HCT116 (cell line): ENCODE results near the gene EPGN. TPM values are rescaled to one million over a fixed set of nuclear protein-coding genes. Genes with fewer than 3 reads are reported as not detected.

Experiments
- ATAC-seq: fragments of 200-7000 bp; cut with Tn5 transposase; 2 replicates; pipeline ENCODE4 v1.9.1; 2020; ENCODE audit warnings: mild to moderate bottlenecking, moderate library complexity
- BruUV-seq: library from RNA; stranded (reverse); fragments of 400-500 nt; replicated peaks from 2 replicates; lab custom pipeline; 2021; lab: Mats Ljungman, UMichigan
- CTCF ChIA-PET: fragments of 300-600 bp; sonication (Branson Sonifier 250); formaldehyde crosslinking; loops from one replicate; lab custom pipeline; 2021; ENCODE audit warnings: antibody characterized with exemption; lab: Charles Lee
- POLR2A ChIA-PET: fragments of 300-600, 350-600 bp; sonication (Branson Sonifier 250); formaldehyde crosslinking; loops from one replicate; lab custom pipeline; 2021; ENCODE audit warnings: antibody characterized with exemption; lab: Charles Lee
- RAD21 ChIA-PET, 2 experiments: fragments of 300-600 bp; sonication (Branson Sonifier 250); formaldehyde crosslinking; loops; one replicate each; lab custom pipeline; 2023; ENCODE audit warnings: low total read pairs in 2 of 2; ENCODE audit not compliant: uncharacterized antibody in 2 of 2, unreplicated experiment in 2 of 2, low non-redundant PET in 1 of 2; lab: Charles Lee
- DNase-seq: peaks from one replicate; pipeline ENCODE4 v3.0.0-alpha.2; 2010; ENCODE audit warnings: low read depth, low spot score
- H2AFZ ChIP-seq: fragments of 200-600 bp; shearing (Covaris generic), sonication (generic); 2 replicates; pipeline ENCODE4 v1.6.1; 2017; ENCODE audit warnings: low read depth, mixed run types, mixed read lengths, antibody characterized with exemption, low read length; ENCODE audit not compliant: poor library complexity, severe bottlenecking
- H3K27ac ChIP-seq: 2 replicates; pipeline ENCODE4 v1.5.1; 2012; ENCODE audit warnings: low read depth, low read length
- H3K27me3 ChIP-seq: fragments of 200-600 bp; sonication (generic); 2 replicates; pipeline ENCODE4 v1.6.1; 2016; ENCODE audit warnings: mixed run types, low read length, mixed read lengths; ENCODE audit not compliant: insufficient read depth
- H3K36me3 ChIP-seq, 2 experiments: fragments of 200-500 bp in 1 of 2; fragments of 200-600 bp in 1 of 2; sonication (Bioruptor generic) in 1 of 2; sonication (generic) in 1 of 2; 2 replicates each; pipeline versions ENCODE4 v1.5.1 to v1.6.1; 2014 to 2016; ENCODE audit warnings: low read length in 2 of 2, inconsistent platforms in 1 of 2, mixed read lengths in 1 of 2, mixed run types in 1 of 2; ENCODE audit not compliant: insufficient read depth in 2 of 2, control insufficient read depth in 1 of 2
- H3K4me1 ChIP-seq, 2 experiments: fragments of 200-600 bp in 1 of 2; sonication (generic) in 1 of 2; 2 replicates each; pipeline versions ENCODE4 v1.5.1 to v1.6.1; 2012 to 2017; ENCODE audit warnings: low read length in 2 of 2, inconsistent platforms in 1 of 2, mild to moderate bottlenecking in 1 of 2, mixed read lengths in 1 of 2, mixed run types in 1 of 2, moderate library complexity in 1 of 2; ENCODE audit not compliant: insufficient read depth in 2 of 2, control insufficient read depth in 1 of 2
- H3K4me2 ChIP-seq: fragments of 200-600 bp; sonication (generic); 2 replicates; pipeline ENCODE4 v1.6.1; 2017; ENCODE audit warnings: mixed run types, low read length, mixed read lengths
- H3K4me3 ChIP-seq, 2 experiments: fragments of 200-600 bp in 1 of 2; sonication (generic) in 1 of 2; replicated peaks in 1 of 2; 2 replicates each; pipeline ENCODE4 v1.5.1; 2011 to 2016; ENCODE audit warnings: low read length in 2 of 2, control low read depth in 1 of 2, low read depth in 1 of 2, mild to moderate bottlenecking in 1 of 2, mixed read lengths in 1 of 2, mixed run types in 1 of 2
- H3K79me2 ChIP-seq: fragments of 200-600 bp; sonication (generic); 2 replicates; pipeline ENCODE4 v1.6.1; 2017; ENCODE audit warnings: mild to moderate bottlenecking, mixed run types, low read length, moderate library complexity, mixed read lengths; ENCODE audit not compliant: insufficient read depth
- H3K9ac ChIP-seq: fragments of 200-600 bp; sonication (generic); 2 replicates; pipeline ENCODE4 v1.6.1; 2016; ENCODE audit warnings: low read length, mixed read lengths
- H3K9me2 ChIP-seq: fragments of 200-600 bp; sonication (generic), shearing (Covaris generic); 2 replicates; pipeline ENCODE4 v1.6.1; 2017; ENCODE audit warnings: mixed run types, mild to moderate bottlenecking, moderate library complexity; ENCODE audit not compliant: insufficient read depth
- H3K9me3 ChIP-seq, 2 experiments: fragments of 200-500 bp in 1 of 2; fragments of 200-600 bp in 1 of 2; sonication (Bioruptor generic) in 1 of 2; sonication (generic) in 1 of 2; 2 replicates each; pipeline ENCODE4 v1.6.1; 2014 to 2017; ENCODE audit warnings: low read length in 2 of 2, mixed read lengths in 2 of 2, inconsistent platforms in 1 of 2, low read depth in 1 of 2, mild to moderate bottlenecking in 1 of 2, mixed run types in 1 of 2, moderate library complexity in 1 of 2; ENCODE audit not compliant: control insufficient read depth in 1 of 2, insufficient read depth in 1 of 2
- H4K20me1 ChIP-seq: fragments of 200-600 bp; sonication (generic), shearing (Covaris generic); 2 replicates; pipeline ENCODE4 v1.6.1; 2017; ENCODE audit warnings: mixed run types, mild to moderate bottlenecking, moderate library complexity; ENCODE audit not compliant: insufficient read depth
- CBX3 ChIP-seq: IDR thresholded peaks from 2 replicates; pipeline ENCODE4 v1.6.1; 2012; ENCODE audit warnings: low read depth
- EGR1 ChIP-seq: IDR thresholded peaks from 2 replicates; pipeline ENCODE4 v1.6.1; 2012; ENCODE audit warnings: low read depth
- EZH2phosphoT487 ChIP-seq: fragments of 200-600 bp; IDR thresholded peaks from 2 replicates; pipeline ENCODE4 v1.6.1; 2018; ENCODE audit warnings: antibody characterized with exemption, borderline replicate concordance
- FOSL1 ChIP-seq: IDR thresholded peaks from 2 replicates; pipeline ENCODE4 v1.6.1; 2012; ENCODE audit warnings: low read depth
- JUND ChIP-seq: IDR thresholded peaks from 2 replicates; pipeline ENCODE4 v1.6.1; 2012
- POLR2A ChIP-seq: IDR thresholded peaks from 2 replicates; pipeline ENCODE4 v1.7.0; 2011; ENCODE audit warnings: borderline replicate concordance; ENCODE audit not compliant: insufficient read depth, insufficient read length; ENCODE audit errors: extremely low read depth
- SRF ChIP-seq: IDR thresholded peaks from 2 replicates; pipeline ENCODE4 v1.6.1; 2012; ENCODE audit warnings: low read depth
- YY1 ChIP-seq: IDR thresholded peaks from 2 replicates; pipeline ENCODE4 v1.6.1; 2011; ENCODE audit warnings: low read length, low read depth, moderate library complexity, mild to moderate bottlenecking; ENCODE audit not compliant: insufficient replicate concordance; ENCODE audit errors: extremely low read depth
- ZNF274 ChIP-seq: fragments of 200-500 bp; sonication (Bioruptor generic); IDR thresholded peaks from 2 replicates; pipeline ENCODE4 v1.6.1; 2014; ENCODE audit warnings: mild to moderate bottlenecking, low read depth, low read length, inconsistent platforms
- intact Hi-C: fragments of 100-400 bp; cut with micrococcal nuclease; formaldehyde crosslinking; loops from 2 replicates; pipeline ENCODE4 v1.10.0; 2022
- total RNA-seq: library from RNA; stranded (reverse); gene quantifications from one replicate; pipeline ENCODE4 v1.2.1, GENCODE V29; 2021; ENCODE audit not compliant: unreplicated experiment
- TF ChIP-seq, protein P1 (sequence below): IDR thresholded peaks from 2 replicates; pipeline ENCODE4 v1.6.1; 2011; ENCODE audit warnings: mild to moderate bottlenecking, low read length, moderate library complexity; ENCODE audit not compliant: insufficient replicate concordance; ENCODE audit errors: extremely low read depth
- TF ChIP-seq, protein P2 (sequence below), 3 experiments: fragments of 200-600 bp in 1 of 3; sonication (generic) in 1 of 3; IDR thresholded peaks in 2 of 3; conservative IDR thresholded peaks in 1 of 3; 2 replicates each; pipeline ENCODE4 v1.5.1; 2012 to 2017; ENCODE audit warnings: low read depth in 2 of 3, low read length in 2 of 3, antibody characterized with exemption in 1 of 3, borderline replicate concordance in 1 of 3, control low read depth in 1 of 3, mild to moderate bottlenecking in 1 of 3, mixed read lengths in 1 of 3, mixed run types in 1 of 3, moderate library complexity in 1 of 3; ENCODE audit not compliant: insufficient read depth in 1 of 3
- TF ChIP-seq, protein P3 (sequence below): IDR thresholded peaks from 2 replicates; pipeline ENCODE4 v1.6.1; 2012
- TF ChIP-seq, protein P4 (sequence below): IDR thresholded peaks from 2 replicates; pipeline ENCODE4 v1.6.1; 2012

EPGN gene
- total RNA-seq, 1 experiment from 2014 or later, result 1.5 TPM

DNA sequence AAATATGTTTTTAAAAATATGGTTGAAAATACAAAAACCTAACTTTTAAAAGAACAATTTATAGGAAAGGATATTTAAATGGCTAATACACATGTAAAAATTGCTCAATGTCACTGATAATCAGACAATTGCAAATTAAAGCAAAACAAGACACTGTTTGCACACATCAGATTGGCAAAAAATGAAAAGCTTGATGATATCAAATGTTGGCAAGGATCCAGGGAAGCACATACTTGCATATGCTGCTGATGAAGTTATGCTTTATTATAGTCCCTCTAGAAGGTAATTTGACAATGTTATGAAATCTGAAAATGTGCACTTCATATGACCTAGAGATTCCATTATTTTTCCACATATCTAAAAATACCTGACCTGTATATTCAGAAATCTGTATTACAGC lies 45.7 kb upstream of the EPGN start:
- RAD21 ChIA-PET, result no interaction called here
- ATAC-seq (no peak), DNase-seq (no peak)
- POLR2A ChIA-PET, result no interaction called here
- Histone ChIP-seq H3K27ac (no peak overlapping the region), H3K9ac (no peak overlapping the region), H3K4me3 (no peak overlapping the region), H3K4me2 (no peak overlapping the region), H3K9me3 (no peaks in the 10 kb centered on the region), H3K27me3 (no peaks in the 10 kb centered on the region), H4K20me1 (no peaks in the 10 kb centered on the region), H3K79me2 (no peaks in the 10 kb centered on the region), H3K9me2 (no peaks in the 10 kb centered on the region), H3K36me3 (no peaks in the 10 kb centered on the region), H2AFZ (no peak overlapping the region), H3K4me1 (peaks cover 9 to 31% of the 10 kb centered on the region in 2 experiments)
- intact Hi-C loops, result no loop called here
- TF ChIP-seq POLR2A (no peak), EGR1 (no peak)
- no TSS peak for BruUV-seq
- CTCF ChIA-PET, result interaction anchor here (1.0 kb wide), 1 partner anchor 34 kb away, joined by 5 read pairs; no protein-coding TSS in a partner anchor

DNA sequence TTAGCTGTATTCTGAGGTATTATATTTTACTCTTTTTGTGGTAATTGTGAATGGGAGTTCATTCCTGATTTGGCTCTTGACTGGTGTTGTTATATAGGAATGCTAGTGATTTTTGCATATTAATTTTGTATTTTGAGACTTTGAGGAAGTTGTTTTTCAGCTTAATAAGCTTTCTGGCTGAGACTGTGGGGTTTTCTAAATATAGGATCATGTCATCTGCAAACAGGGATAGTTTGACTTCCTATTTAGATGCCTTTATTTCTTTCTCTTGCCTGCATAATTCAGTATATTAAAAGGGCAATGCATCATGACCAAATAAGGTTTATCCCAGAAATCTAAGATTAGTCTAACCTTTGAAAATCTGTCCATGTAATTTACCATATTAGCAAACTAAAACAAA lies 44.7 kb upstream of the EPGN start:
- Histone ChIP-seq H3K27me3 (no peaks in the 10 kb centered on the region), H3K36me3 (no peaks in the 10 kb centered on the region), H2AFZ (no peak overlapping the region), H3K9me2 (no peaks in the 10 kb centered on the region), H4K20me1 (no peaks in the 10 kb centered on the region), H3K27ac (no peak overlapping the region), H3K4me1 (peaks cover 12 to 41% of the 10 kb centered on the region in 2 experiments), H3K9me3 (no peaks in the 10 kb centered on the region), H3K4me2 (no peak overlapping the region), H3K79me2 (no peaks in the 10 kb centered on the region), H3K4me3 (no peak overlapping the region), H3K9ac (no peak overlapping the region)
- TF ChIP-seq EZH2phosphoT487 (no peak), YY1 (no peak), CBX3 (no peak), JUND (no peak), SRF (no peak), EGR1 (no peak), FOSL1 (no peak), ZNF274 (no peak), POLR2A (no peak)
- TF ChIP-seq, protein P1, sequence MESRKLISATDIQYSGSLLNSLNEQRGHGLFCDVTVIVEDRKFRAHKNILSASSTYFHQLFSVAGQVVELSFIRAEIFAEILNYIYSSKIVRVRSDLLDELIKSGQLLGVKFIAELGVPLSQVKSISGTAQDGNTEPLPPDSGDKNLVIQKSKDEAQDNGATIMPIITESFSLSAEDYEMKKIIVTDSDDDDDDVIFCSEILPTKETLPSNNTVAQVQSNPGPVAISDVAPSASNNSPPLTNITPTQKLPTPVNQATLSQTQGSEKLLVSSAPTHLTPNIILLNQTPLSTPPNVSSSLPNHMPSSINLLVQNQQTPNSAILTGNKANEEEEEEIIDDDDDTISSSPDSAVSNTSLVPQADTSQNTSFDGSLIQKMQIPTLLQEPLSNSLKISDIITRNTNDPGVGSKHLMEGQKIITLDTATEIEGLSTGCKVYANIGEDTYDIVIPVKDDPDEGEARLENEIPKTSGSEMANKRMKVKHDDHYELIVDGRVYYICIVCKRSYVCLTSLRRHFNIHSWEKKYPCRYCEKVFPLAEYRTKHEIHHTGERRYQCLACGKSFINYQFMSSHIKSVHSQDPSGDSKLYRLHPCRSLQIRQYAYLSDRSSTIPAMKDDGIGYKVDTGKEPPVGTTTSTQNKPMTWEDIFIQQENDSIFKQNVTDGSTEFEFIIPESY, result no peak
- TF ChIP-seq, protein P2, sequence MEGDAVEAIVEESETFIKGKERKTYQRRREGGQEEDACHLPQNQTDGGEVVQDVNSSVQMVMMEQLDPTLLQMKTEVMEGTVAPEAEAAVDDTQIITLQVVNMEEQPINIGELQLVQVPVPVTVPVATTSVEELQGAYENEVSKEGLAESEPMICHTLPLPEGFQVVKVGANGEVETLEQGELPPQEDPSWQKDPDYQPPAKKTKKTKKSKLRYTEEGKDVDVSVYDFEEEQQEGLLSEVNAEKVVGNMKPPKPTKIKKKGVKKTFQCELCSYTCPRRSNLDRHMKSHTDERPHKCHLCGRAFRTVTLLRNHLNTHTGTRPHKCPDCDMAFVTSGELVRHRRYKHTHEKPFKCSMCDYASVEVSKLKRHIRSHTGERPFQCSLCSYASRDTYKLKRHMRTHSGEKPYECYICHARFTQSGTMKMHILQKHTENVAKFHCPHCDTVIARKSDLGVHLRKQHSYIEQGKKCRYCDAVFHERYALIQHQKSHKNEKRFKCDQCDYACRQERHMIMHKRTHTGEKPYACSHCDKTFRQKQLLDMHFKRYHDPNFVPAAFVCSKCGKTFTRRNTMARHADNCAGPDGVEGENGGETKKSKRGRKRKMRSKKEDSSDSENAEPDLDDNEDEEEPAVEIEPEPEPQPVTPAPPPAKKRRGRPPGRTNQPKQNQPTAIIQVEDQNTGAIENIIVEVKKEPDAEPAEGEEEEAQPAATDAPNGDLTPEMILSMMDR (IDR thresholded peaks at IDR 0.05 in 2 of 3, conservative IDR thresholded peaks at IDR 0.05 in 1 of 3; ENCODE audit: borderline replicate concordance in 1 of 3, insufficient read depth in 1 of 3, low read depth in 2 of 3, low read length in 2 of 3), result no peak
- TF ChIP-seq, protein P3, sequence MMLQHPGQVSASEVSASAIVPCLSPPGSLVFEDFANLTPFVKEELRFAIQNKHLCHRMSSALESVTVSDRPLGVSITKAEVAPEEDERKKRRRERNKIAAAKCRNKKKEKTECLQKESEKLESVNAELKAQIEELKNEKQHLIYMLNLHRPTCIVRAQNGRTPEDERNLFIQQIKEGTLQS, result no peak
- TF ChIP-seq, protein P4, sequence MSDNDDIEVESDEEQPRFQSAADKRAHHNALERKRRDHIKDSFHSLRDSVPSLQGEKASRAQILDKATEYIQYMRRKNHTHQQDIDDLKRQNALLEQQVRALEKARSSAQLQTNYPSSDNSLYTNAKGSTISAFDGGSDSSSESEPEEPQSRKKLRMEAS, result no peak
- no peak for ATAC-seq
- ChIA-PET CTCF (interaction anchor here (1.0 kb wide), 1 partner anchor 35 kb away, joined by 5 read pairs; no protein-coding TSS in a partner anchor), POLR2A (no interaction called here), RAD21 (no interaction called here)
- no TSS peak for BruUV-seq
- intact Hi-C loops, result no loop called here
- DNase-seq, result no peak
